ENCODE data around the gene CLTB.

GRCh38 chr5:176355400-176356178 lies 60.8 kb downstream of the CLTB start:
- TF ChIP-seq CTCF (IDR thresholded peaks at IDR 0.05) (no peak), POLR2A (IDR thresholded peaks at IDR 0.05) (no peak)

Data from testis (tissue), 2 donors.